Measurements from ENCODE around the gene SLC5A2.

GRCh38 chr16:31521368-31521767, 38.4 kb downstream of the SLC5A2 start:
- TF ChIP-seq CTCF (tag by site-specific recombination; IDR thresholded peaks at IDR 0.05), result no peak
- no peak for TF ChIP-seq ZNF341 (tag by site-specific recombination; IDR thresholded peaks at IDR 0.05; ENCODE audit: low read depth)
- no peak for TF ChIP-seq ZBTB17 (tag by site-specific recombination; IDR thresholded peaks at IDR 0.05)
- no peak for TF ChIP-seq ZFP3 (tag by site-specific recombination; IDR thresholded peaks at IDR 0.05; ENCODE audit: low read depth)
- TF ChIP-seq ZNF335 (tag by site-specific recombination; conservative IDR thresholded peaks at IDR 0.05), result no peak
- no peak for TF ChIP-seq MEIS1 (CRISPR knock-in tag; IDR thresholded peaks at IDR 0.05; ENCODE audit: borderline replicate concordance)
- no peak for TF ChIP-seq HOXA7 (CRISPR knock-in tag; IDR thresholded peaks at IDR 0.05; ENCODE audit: borderline replicate concordance)
- no peak for TF ChIP-seq GLIS1 (tag by site-specific recombination; IDR thresholded peaks at IDR 0.05)
- TF ChIP-seq ZBTB21 (tag by site-specific recombination; IDR thresholded peaks at IDR 0.05), result no peak
- no peak for TF ChIP-seq ZNF791 (tag by site-specific recombination; IDR thresholded peaks at IDR 0.05)
- TF ChIP-seq ZNF629 (tag by site-specific recombination; IDR thresholded peaks at IDR 0.05), result no peak
- TF ChIP-seq, protein P1, sequence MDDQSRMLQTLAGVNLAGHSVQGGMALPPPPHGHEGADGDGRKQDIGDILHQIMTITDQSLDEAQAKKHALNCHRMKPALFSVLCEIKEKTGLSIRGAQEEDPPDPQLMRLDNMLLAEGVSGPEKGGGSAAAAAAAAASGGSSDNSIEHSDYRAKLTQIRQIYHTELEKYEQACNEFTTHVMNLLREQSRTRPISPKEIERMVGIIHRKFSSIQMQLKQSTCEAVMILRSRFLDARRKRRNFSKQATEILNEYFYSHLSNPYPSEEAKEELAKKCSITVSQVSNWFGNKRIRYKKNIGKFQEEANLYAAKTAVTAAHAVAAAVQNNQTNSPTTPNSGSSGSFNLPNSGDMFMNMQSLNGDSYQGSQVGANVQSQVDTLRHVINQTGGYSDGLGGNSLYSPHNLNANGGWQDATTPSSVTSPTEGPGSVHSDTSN (CRISPR knock-in tag; IDR thresholded peaks at IDR 0.05), result no peak
- no peak for TF ChIP-seq ZNF701 (tag by site-specific recombination; IDR thresholded peaks at IDR 0.05)
